ENCODE measurements around the gene S100A12. TPM values are rescaled to one million over a fixed set of nuclear protein-coding genes. Genes with fewer than 3 reads are reported as not detected.
"Not testable (repeated sequence)": the region's sequence is repeated elsewhere in the genome, so short reads cannot be mapped to it uniquely, and the experiment has no call there.

The S100A12 gene
- total RNA-seq, 4 donors from 2014 or later: not detected

GRCh38 chr1:153415850-153416570 is 40.6 kb upstream of the S100A12 start, which contains the start of gene S100A7A:
Gene S100A7A (plus strand): TSS chr1:153416520. CDS start chr1:153418083, 1,563 bp downstream.
- Histone ChIP-seq H3K4me3 (no peak within 1 kb of the TSS), H3K4me1 (no peaks in the 10 kb centered on the region), H3K9me3 (peaks cover 0 to 21% (median 0%) of the 10 kb centered on the region in 4 donors), H3K27me3 (no peaks in the 10 kb centered on the region), H3K27ac (no peak within 1 kb of the TSS), H3K36me3 (no peaks in the 10 kb centered on the region)
- no peak for DNase-seq (ENCODE audit: low spot score in 2 of 2)
- 70 to 77% methylated on average over 6 of the region's 6 CpGs for WGBS, 2 donors
- TF ChIP-seq POLR2A (IDR thresholded peaks at IDR 0.05): no peak
- no peak for TF ChIP-seq CTCF (IDR thresholded peaks at IDR 0.05)
- no peak for TF ChIP-seq EP300 (IDR thresholded peaks at IDR 0.05)

- DNase-seq (ENCODE audit: low spot score in 2 of 2): not testable (repeated sequence)
These were observed 38.5 kb upstream of the S100A12 start for GRCh38 chr1:153413961-153414360.

GRCh38 chr1:153407274-153407673 is 31.9 kb upstream of the S100A12 start:
- WGBS, 2 donors: 68 to 78% methylated on average over 11 of the region's 11 CpGs
- H3K4me1 ChIP-seq; DNase-seq (ENCODE audit: low spot score in 2 of 2); H3K27me3 ChIP-seq; H3K27ac ChIP-seq; H3K36me3 ChIP-seq; H3K4me3 ChIP-seq; H3K9me3 ChIP-seq: not testable (repeated sequence)

More at GRCh38 chr1:153413961-153414360, 38.5 kb upstream of the S100A12 start:
- not testable (repeated sequence) for H3K36me3 ChIP-seq, H3K4me3 ChIP-seq, H3K27me3 ChIP-seq, H3K4me1 ChIP-seq, H3K27ac ChIP-seq
- peaks cover 0 to 21% (median 0%) of the 10 kb centered on the region in 4 donors for H3K9me3 ChIP-seq

GRCh38 chr1:153405825-153406599 is 30.6 kb upstream of the S100A12 start:
- not testable (repeated sequence) for H3K27me3 ChIP-seq; H3K4me1 ChIP-seq; H3K27ac ChIP-seq; H3K36me3 ChIP-seq; H3K9me3 ChIP-seq; DNase-seq (ENCODE audit: low spot score in 2 of 2); H3K4me3 ChIP-seq
- 74 to 82% methylated on average over 6 of the region's 6 CpGs for WGBS, 2 donors

- no peaks in the 10 kb centered on the region for H3K36me3 ChIP-seq
- 40% methylated on average over 15 of the region's 15 CpGs for WGBS, 2 donors
- H3K27me3 ChIP-seq: no peaks in the 10 kb centered on the region
- DNase-seq (ENCODE audit: low spot score in 2 of 2): peak in 1 of 2 donors; percentile 11
- H3K4me3 ChIP-seq: no peak overlapping the region
- no peak overlapping the region for H3K27ac ChIP-seq
- H3K4me1 ChIP-seq: no peaks in the 10 kb centered on the region
- TF ChIP-seq EP300 (IDR thresholded peaks at IDR 0.05) (no peak), POLR2A (IDR thresholded peaks at IDR 0.05) (no peak), CTCF (IDR thresholded peaks at IDR 0.05) (peak; percentile 10 to 43 (median 26))
- H3K9me3 ChIP-seq: no peaks in the 10 kb centered on the region
These were observed 29.3 kb upstream of the S100A12 start for GRCh38 chr1:153404768-153405167.

GRCh38 chr1:153404086-153404635 is 28.7 kb upstream of the S100A12 start:
- H3K9me3 ChIP-seq: no peaks in the 10 kb centered on the region
- H3K27ac ChIP-seq: no peak overlapping the region
- no peaks in the 10 kb centered on the region for H3K36me3 ChIP-seq
- no peaks in the 10 kb centered on the region for H3K4me1 ChIP-seq
- H3K4me3 ChIP-seq: no peak overlapping the region
- no peaks in the 10 kb centered on the region for H3K27me3 ChIP-seq
- WGBS, 2 donors: 76 to 86% methylated on average over 7 of the region's 7 CpGs
- no peak for DNase-seq (ENCODE audit: low spot score in 2 of 2)
- TF ChIP-seq CTCF (IDR thresholded peaks at IDR 0.05) (no peak), POLR2A (IDR thresholded peaks at IDR 0.05) (no peak), EP300 (IDR thresholded peaks at IDR 0.05) (no peak)
